LNCAP (cell line): ENCODE data around the gene PPIF.

Source experiments
- TF ChIP-seq, protein P1 (sequence below): fragments of 450-650 bp; IDR thresholded peaks from 2 replicates; pipeline ENCODE4 v1.5.1; 2017; ENCODE audit warnings: mild to moderate bottlenecking

The PPIF gene

DNA sequence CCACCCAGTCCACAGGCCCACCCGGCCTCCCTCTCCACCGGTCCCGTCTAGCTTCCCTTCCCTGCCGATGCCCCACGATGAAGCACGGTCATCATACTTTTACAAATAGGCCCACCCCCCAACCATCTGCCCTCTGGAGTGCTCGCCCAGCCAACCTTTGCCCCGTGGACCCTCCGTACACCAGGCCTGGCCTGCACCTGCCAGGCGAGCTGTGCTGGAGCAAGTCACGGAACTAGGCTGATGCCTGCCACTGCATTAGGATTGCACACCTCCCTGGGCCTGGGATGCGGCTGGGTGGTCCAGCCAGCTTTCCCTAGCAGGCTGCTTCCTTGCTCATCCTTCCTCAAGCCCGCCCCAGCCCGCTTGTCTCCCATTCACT is 44.7 kb downstream of the PPIF start:
- TF ChIP-seq, protein P1, sequence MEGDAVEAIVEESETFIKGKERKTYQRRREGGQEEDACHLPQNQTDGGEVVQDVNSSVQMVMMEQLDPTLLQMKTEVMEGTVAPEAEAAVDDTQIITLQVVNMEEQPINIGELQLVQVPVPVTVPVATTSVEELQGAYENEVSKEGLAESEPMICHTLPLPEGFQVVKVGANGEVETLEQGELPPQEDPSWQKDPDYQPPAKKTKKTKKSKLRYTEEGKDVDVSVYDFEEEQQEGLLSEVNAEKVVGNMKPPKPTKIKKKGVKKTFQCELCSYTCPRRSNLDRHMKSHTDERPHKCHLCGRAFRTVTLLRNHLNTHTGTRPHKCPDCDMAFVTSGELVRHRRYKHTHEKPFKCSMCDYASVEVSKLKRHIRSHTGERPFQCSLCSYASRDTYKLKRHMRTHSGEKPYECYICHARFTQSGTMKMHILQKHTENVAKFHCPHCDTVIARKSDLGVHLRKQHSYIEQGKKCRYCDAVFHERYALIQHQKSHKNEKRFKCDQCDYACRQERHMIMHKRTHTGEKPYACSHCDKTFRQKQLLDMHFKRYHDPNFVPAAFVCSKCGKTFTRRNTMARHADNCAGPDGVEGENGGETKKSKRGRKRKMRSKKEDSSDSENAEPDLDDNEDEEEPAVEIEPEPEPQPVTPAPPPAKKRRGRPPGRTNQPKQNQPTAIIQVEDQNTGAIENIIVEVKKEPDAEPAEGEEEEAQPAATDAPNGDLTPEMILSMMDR, result no peak

DNA sequence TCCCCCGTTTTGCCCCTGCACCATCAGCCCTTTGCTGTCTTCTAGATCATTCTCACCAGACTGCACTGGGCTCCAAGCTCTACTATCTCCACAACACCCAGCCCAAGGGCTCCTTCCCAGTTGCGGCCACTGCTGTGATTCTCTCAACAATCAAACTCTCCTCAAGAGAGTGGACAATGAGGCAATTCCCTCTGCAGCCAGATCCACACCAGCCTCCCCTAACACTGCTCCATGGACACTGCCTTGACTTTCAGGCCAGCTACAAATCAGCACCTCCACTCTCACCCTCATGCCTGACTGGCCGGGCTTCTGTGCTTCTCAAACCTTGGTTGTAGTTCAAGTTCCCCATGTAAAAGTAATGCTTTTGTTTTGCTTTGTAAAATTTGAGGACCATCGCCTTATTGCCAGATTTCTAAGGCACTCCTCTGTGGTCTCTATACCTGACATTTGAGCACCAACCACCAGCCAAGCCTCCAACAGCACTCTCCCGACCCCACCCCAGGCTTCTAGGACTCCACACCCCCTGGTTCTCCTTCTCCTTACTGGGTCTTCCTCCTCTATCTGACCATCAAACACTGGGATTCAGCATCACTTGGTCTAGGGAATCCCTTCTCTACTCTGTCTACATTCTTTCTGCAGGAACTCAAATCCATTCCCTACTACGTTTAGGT is 45.4 kb downstream of the PPIF start:
- TF ChIP-seq, protein P1, result no peak

DNA sequence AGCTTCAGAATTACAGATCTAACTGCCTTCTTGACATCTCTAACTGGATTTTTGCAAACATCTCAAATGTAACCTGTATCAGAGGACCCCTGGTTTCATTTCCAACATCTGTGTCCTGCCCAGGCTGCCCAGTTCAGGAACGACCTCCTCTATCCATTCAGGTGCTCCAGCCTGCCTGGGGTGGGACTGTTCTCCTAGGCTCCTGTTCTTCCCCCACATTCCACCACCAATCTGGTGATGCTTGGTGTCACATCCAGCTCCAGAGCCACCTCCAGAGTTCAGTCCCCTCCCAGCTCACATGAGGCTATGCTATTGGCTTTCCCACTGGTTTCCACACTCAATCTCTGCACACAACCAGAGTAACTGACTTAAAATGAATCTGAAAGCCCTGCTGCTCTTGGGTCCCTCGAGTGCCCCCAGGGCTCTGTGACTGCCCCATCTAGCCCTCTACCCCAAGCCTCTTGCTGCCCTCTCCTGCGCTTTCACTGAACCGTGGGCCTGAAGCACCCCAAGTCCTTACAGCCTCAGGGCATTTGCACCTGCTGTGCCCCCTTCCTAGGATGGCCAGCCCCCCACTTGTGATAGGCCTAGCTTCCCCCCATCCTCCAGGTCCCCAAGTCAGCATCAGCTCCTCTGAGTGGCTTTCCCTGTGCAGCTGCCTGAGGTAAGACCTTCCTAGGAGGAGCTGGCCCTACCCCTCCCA is 46.1 kb downstream of the PPIF start:
- TF ChIP-seq, protein P1, result no peak

DNA sequence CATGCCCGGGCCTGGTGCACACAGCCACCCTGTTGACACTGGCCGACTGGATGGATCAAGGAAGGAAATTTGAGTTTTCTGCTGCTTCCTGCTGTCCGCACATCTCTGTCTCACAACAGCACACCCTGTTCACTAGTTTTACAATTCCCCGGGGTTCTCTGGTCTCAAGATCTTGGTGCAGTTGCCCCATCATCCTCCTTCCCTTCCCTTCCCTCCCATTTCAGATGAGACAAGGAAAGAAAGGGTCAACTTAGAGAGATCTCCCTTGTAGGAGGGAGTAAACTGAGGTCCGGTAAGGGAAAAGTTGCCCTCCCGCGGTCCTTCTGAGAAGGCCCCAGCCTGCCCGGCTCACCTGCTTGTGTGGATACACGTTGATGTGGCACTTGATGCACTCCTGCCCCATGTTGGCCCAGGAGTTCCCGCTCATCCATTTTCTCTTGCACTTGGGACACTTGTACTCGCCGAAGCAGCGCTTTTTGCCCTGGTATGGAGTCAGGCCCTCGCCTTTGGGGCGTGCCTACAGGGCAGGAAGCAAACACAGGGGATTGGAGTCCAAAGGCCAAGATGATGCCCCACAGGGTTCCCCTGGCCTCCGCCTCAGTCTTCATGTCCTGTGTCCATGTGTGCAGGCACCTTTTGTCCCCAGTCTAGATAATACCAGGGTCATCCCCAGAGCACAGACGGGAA is 46.8 kb downstream of the PPIF start:
- TF ChIP-seq, protein P1, result no peak

DNA sequence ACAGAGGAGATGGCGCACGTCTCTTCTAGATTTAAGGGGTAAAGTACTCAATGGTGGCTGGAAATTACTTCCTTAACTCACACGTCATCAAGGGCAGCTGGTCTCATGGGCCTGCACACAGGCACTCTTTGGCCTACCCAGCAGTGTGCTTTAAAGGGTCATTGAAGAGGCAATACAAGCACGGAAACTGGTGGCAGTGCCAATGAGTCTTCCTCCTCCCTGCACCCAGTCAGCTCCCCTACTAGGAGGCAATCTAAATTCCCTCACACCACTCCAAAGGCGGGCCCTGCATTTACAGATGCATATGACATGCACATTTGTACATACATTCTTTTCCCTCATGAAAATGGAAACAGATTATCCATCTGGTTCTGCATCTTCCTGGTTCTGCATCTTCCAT is 47.4 kb downstream of the PPIF start:
- TF ChIP-seq, protein P1, result no peak

DNA sequence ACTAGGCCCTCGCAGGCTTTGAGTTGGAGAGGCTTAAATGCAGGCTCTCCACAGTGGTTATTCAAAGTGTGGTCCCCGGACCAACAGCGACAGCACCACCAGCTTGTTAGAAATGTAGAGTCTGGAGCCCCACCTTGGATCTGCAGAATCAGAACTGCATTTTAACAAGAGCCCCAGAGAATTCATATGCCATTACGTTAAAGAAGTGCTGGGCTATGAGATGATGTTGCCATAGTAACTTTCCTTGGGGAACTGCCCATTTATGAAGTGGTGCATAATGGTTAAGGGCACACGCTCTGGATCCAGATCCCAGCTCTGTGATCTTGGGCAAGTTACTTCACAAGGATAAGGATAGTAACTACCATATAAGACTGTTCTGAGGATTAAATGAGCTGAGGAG is 49.3 kb downstream of the PPIF start:
- TF ChIP-seq, protein P1, result no peak

DNA sequence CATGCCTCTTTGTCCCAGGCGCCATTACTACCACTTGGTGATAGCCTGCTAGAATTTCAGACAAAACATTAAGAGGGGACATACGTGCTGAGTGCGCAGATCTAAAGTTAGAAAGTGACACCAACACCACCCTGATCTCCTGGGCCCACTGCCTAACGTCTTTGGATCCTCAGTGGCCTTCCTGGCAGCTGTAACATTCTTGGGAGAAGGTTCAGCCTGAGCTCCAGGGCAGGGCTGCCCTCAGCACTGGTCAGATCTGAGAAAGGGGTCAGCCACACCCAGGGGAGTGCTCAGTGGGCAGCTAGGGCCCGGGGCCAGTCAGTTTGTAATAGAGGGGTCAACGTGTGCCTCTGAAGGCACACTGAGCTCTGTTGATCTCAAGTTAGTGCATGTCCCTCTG is 49.8 kb downstream of the PPIF start:
- TF ChIP-seq, protein P1, result no peak
